Pons (tissue), 1 donor: ENCODE results near the gene RNF213.
"Not testable (repeated sequence)": the region's sequence is repeated elsewhere in the genome, so short reads cannot be mapped to it uniquely, and the experiment has no call there.

Source experiments
- DNase-seq: peaks from one replicate; pipeline ENCODE4 v3.0.0-alpha.2; 2016; ENCODE audit warnings: low spot score

The RNF213 gene

GRCh38 chr17:80394629-80395216, 134.1 kb downstream of the RNF213 start:
- DNase-seq = no peak

DNA sequence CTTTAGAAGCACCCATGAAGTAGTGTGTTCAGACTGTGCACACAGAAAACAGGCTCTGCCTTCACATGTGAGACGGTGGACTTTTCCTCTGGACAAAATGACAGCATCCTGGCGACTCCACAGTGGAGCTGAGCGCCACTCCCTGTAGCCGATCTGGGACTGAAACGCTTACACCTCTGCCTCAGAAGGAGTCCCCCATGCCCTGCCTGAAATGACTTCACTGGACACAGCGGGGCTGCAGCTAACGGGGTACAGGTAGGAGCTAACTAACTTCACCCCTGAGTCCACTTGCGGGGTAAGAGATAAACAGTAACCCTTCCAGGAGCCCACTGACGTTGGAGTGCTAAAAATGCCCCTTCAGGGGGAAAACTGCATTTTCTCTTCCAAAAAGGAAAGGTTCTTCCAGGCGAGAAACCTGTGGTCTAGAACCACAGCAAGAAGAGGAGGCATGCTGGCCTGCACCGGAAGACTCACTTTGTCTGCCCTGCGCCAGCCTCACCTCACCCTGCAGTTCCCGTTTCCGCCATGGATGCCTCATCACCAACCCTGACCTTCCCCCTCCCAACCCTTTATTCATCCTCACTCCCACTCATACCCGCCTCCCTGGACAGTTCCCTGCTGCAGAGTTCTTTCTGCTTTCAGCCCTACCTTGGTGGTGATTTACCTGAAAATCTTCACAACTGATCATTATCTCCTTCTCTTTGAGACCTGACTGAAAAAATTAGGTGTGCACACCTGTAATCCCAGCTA, 134.9 kb downstream of the RNF213 start:
- no peak for DNase-seq

- no peak for DNase-seq
Measured at GRCh38 chr17:80396157-80397033, 135.7 kb downstream of the RNF213 start.

DNA sequence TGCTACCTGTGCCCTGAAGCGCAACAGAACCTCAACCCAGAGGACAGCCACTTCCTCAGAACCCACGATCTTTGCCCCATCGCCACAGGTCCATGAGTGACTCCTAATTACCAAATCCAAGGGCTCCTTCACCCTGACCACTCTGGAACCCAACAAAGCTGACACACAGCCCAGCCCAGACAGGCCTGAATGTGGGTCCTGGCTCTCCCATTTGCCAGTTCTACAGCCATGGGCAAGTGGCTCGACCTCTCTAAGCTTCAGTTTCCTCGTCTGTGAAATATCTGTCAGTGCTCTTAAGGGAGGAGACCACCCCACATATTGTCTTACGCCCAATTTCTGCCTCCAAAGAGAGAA, 136.4 kb downstream of the RNF213 start:
- no peak for DNase-seq

DNA sequence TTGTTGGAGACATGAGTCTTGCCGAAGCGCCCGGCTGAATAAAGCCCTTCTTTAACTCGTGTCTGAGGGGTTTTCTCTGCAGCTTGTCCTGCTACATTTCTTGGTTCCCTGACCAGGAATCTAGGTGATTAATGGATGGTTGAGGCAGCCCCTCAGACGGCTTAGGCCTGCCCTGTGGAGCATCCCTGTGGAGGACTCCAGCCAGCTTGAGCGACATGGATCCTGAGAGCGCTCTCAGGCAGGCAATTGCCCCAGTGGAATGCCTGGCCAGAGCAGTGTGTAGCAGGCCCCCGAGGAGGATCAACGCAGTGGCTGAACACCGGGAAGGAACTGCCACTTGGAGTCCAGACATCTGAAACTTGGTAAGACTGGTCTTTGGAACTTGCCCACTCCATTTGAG, 137.0 kb downstream of the RNF213 start:
- no peak for DNase-seq

DNA sequence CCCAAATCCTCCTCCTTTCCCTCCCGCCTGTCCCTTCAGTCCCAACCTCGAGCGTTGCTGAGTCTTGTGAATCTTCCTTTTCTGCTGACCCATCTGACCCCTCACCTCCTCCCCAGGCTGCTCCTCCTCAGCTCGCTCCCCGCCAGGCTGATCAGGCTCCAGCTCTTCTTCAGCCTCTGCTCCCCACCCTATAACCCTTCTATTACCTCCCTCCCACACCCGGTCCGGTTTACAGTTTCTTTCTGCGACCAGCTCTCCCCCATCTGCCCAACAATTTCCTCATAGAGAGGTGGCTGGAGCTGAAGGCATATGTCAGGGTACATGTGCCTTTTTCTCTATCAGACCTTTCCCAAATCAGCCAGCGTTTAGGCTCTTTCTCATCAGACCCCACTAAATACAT, 140.4 kb downstream of the RNF213 start:
- not testable (repeated sequence) for DNase-seq

- not testable (repeated sequence) for DNase-seq
Measured at GRCh38 chr17:80402102-80402501, 141.4 kb downstream of the RNF213 start.

DNA sequence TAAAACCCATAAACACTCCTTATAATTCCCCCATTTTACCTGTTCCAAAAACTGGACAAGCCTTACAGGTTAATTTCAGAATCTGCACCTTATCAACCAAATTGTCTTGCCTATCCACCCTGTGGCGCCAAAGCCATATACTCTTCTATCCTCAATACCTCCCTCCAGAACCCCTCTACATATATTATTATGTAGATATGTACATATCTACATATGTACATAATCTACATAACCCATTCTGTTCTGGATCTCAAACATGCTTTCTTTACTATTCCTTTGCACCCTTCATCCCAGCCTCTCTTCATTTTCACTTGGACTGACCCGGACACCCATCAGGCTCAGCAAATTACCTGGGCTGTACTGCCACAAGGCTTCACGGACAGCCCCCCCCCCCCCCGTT, 142.3 kb downstream of the RNF213 start:
- DNase-seq = no peak

DNA sequence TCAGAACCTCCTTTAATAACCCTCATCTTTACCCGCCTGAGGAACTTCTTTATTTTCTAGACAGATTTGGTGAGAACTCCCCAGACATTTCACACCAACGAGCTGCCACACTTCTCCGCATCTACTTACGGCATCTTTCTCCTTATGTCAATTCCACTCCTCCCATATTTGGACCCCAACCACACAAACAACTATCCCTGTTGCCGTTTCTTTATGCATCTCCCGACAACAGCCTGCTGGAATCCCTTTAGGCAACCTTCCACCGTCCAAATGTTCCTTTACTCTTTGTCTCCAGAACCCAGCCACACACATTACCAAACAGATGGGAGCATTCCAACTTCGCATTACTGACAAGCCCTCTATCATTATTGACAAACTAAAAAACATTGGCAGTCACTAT, 145.5 kb downstream of the RNF213 start:
- DNase-seq = no peak

GRCh38 chr17:80407917-80408316, 147.3 kb downstream of the RNF213 start:
- DNase-seq = not testable (repeated sequence)

GRCh38 chr17:80408872-80409271, 148.2 kb downstream of the RNF213 start:
- DNase-seq = no peak

DNA sequence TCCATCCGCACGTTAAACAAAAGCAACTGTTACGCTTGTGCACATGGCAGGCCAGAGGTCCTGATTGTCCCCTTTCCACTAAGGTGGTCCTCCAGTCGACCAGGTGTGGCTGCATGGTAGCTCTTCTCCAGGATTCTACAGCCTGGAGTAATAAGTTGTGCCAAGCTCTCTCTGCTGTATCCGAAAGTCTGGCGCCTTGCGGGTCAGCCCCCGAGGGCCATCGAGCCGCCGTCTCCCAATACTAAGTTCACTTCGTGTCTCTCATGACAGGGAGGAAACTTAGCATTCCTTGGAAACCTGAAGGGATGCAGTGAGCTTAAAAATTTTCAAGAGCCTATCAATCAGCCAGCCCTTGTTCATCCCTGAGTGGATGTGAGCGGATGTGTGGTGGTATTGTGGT, 149.0 kb downstream of the RNF213 start:
- no peak for DNase-seq

GRCh38 chr17:80410441-80411087, 149.9 kb downstream of the RNF213 start:
- not testable (repeated sequence) for DNase-seq

DNA sequence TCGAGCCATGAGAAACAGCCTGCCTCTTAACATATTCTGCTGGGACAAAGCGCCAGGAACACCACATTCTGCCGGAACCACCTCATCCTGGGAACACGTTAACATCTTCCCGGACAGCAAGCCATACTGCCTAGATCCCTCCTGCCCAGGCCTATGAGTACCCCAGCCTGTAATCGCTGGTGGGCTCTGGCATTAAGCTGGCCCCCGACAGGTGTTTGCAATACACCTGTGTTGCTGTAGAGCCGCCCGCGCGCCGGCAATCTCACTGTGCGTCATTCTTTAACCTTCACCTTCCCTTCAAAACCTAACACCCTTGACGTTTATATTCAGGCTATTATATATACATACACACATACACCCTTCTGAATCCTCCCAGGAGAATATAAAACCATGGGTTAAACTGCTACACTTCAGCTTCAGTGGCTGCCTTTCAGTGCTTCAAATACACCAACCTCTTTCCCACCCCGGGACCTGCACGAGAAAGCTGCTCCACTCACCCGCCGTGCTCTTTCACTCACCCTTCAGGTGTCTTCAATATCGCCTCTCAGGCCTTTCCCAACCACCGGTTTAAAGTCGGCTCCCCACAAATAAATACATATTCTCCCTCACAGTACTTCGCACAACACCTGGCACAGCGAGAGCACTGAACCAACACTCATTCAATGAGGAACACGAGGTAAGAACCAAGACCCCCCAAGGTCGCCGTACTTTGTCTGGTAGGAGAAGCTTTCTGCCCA, 153.3 kb downstream of the RNF213 start:
- no peak for DNase-seq

DNA sequence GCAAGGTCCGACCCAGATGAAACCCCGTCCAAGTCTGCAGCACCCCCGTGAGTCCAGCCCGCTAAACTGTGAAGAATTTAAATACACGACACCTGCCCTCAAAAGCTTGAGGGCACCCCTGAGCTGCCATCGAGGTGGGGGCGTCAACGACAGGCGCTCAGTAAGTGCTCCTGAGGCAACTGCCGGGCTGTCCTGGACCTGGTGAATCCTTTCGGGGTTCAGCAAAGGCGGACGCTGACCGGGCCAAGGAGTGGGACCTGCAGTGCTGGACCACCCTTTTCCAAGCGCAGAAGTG, 153.8 kb downstream of the RNF213 start:
- no peak for DNase-seq

DNA sequence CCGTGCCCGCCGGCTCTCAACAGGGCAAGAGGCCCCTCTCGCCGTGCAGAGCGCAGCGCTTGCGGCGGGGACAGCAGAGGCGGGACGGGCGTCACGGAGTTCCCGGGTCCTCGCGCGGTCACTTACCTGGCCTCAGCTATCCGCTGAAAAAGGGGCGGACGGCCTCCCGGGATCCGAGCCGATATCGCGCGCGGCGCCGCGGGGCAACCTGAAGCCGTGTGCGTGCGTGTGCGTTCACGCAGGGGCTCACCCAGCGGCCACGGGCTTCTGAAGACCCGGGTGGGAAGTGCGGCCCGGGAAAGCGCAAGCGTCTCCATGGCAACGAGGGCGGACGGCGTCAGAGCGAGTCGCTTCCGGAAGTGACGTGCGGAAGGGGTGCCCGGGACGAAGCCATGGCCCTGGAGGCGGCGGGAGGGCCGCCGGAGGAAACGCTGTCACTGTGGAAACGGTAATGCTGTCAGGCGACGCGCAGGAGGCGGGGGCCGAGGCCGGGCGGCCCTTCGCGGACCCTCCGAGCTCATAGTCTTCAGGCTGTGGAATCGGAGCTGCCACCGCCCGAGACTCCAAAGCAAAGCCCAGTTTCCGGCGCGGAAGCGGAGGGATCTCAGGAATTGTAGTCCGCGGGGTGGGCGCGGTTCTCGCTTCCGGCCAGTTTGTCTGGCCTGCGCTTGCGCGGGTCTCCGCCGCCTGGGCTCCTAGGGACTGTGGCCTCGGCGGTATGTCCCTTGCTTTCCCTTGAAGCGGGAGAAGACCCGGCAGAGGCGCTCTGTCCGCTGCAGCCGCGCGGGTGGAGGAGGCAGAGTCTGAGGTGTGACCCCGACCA, 154.4 kb downstream of the RNF213 start, which contains the start of gene ENDOV:
Gene ENDOV, plus strand, starts transcription at position 365 of the 823 bp plus-strand sequence. Its CDS starts 28 bp downstream, at position 393.
- DNase-seq = peak; percentile 93

DNA sequence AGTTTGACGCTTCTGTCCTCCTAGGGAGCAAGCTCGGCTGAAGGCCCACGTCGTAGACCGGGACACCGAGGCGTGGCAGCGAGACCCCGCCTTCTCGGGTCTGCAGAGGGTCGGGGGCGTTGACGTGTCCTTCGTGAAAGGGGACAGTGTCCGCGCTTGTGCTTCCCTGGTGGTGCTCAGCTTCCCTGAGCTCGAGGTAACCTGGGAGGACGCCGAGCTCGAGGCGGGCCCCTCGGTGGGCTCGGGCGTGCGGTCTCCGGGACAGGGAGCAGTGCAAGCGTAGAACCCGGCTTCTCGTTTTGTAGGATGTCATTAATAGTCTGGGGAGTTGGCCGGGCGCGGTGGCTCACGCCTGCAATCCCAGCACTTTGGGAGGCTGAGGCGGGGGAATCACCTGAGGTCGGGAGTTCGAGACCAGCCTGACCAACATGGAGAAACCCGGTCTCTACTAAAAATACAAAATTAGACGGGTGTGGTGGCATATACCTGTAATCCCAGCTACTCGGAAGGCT, 155.0 kb downstream of the RNF213 start:
- no peak for DNase-seq

- no peak for DNase-seq
Measured at GRCh38 chr17:80416260-80416939, 155.7 kb downstream of the RNF213 start.

DNA sequence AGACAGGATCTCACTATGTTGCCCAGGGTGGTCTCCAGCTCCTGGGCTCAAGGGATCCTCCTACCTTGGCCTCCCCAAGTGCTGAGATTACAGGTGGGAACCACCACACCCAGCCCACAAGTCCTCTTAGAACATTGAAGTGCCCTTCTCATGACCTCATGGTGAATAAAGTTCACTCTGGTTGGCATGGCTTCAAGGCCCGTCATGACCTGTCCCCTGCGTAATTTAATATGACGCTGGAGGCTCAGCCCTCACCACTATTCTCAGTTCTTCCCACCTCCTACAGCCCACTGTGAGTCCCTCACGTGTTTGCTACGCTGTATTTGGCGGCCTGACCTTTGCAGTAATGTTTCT, 156.3 kb downstream of the RNF213 start:
- DNase-seq = no peak

GRCh38 chr17:80418589-80418988, 157.9 kb downstream of the RNF213 start:
- DNase-seq = no peak
